HEK293 (cell line): Measurements from ENCODE around the gene TMEM132A.

Experiments
- CTCF ChIA-PET: fragments of 350-600 bp; formaldehyde crosslinking; extraction: SDS; loops from one replicate; lab custom pipeline; 2021; ENCODE audit warnings: antibody characterized with exemption; lab: Yijun Ruan, JAX
- POLR2A ChIA-PET: fragments of 300-600 bp; formaldehyde crosslinking; extraction: SDS; loops from one replicate; lab custom pipeline; 2020; ENCODE audit warnings: antibody characterized with exemption, inconsistent platforms; lab: Yijun Ruan, JAX
- H3K27ac ChIP-seq: fragments of 200-500 bp; sonication (Bioruptor generic); 2 replicates; pipeline ENCODE4 v1.5.1; 2014; ENCODE audit warnings: low read depth, low read length, control low read depth, inconsistent platforms; ENCODE audit errors: extremely low read depth
- H3K36me3 ChIP-seq, 2 experiments: fragments of 200-500 bp in 1 of 2; sonication (Bioruptor generic) in 1 of 2; 1 replicate in 1 of 2; 2 replicates in 1 of 2; pipeline ENCODE4 v1.5.1; 2014 to 2017; ENCODE audit warnings: inconsistent platforms in 2 of 2, low read length in 2 of 2; ENCODE audit not compliant: control insufficient read depth in 2 of 2, insufficient read depth in 1 of 2
- H3K4me1 ChIP-seq: fragments of 200-500 bp; sonication (Bioruptor generic); 2 replicates; pipeline ENCODE4 v1.5.1; 2014; ENCODE audit warnings: mild to moderate bottlenecking, low read length, inconsistent platforms; ENCODE audit not compliant: control insufficient read depth, insufficient read depth
- H3K4me3 ChIP-seq: 2 replicates; pipeline ENCODE4 v1.5.1; 2011; ENCODE audit warnings: low read depth, mild to moderate bottlenecking, control low read depth, low read length, moderate library complexity
- H3K9me3 ChIP-seq: fragments of 200-500 bp; sonication (Bioruptor generic); 2 replicates; pipeline ENCODE4 v1.5.1; 2014; ENCODE audit warnings: low read depth, low read length, inconsistent platforms; ENCODE audit not compliant: control insufficient read depth, insufficient read depth
- BCL11A ChIP-seq: fragments of 450-650 bp; formaldehyde crosslinking; IDR thresholded peaks from 2 replicates; pipeline ENCODE4 v1.5.1; 2016; ENCODE audit warnings: low read depth, missing biosample characterization, missing genetic modification characterization
- EGR2 ChIP-seq: fragments of 450-650 bp; formaldehyde crosslinking; IDR thresholded peaks from 2 replicates; pipeline ENCODE4 v1.5.1; 2016; ENCODE audit warnings: low read depth, missing biosample characterization, missing genetic modification characterization
- HOXC10 ChIP-seq: sonication (generic); formaldehyde crosslinking; IDR thresholded peaks from 2 replicates; pipeline ENCODE4 v1.8.1; 2023; ENCODE audit warnings: mild to moderate bottlenecking, missing genetic modification reagents
- RBAK ChIP-seq: fragments of 450-650 bp; formaldehyde crosslinking; IDR thresholded peaks from 2 replicates; pipeline ENCODE4 v1.5.1; 2016; ENCODE audit warnings: missing biosample characterization, missing genetic modification characterization
- SCRT2 ChIP-seq: fragments of 450-650 bp; formaldehyde crosslinking; IDR thresholded peaks from 2 replicates; pipeline ENCODE4 v1.5.1; 2016; ENCODE audit warnings: missing biosample characterization, missing genetic modification characterization
- ZNF112 ChIP-seq: fragments of 450-650 bp; formaldehyde crosslinking; IDR thresholded peaks from 2 replicates; pipeline ENCODE4 v1.5.0; 2017; ENCODE audit warnings: missing biosample characterization, missing genetic modification characterization
- ZNF138 ChIP-seq: fragments of 450-650 bp; formaldehyde crosslinking; IDR thresholded peaks from 2 replicates; pipeline ENCODE4 v1.5.1; 2016; ENCODE audit warnings: missing biosample characterization, missing genetic modification characterization, borderline replicate concordance
- ZNF146 ChIP-seq: fragments of 450-650 bp; formaldehyde crosslinking; IDR thresholded peaks from 2 replicates; pipeline ENCODE4 v1.5.1; 2016; ENCODE audit warnings: missing biosample characterization, missing genetic modification characterization
- ZNF157 ChIP-seq: fragments of 450-650 bp; formaldehyde crosslinking; IDR thresholded peaks from 2 replicates; pipeline ENCODE4 v1.5.1; 2016; ENCODE audit warnings: missing biosample characterization, missing genetic modification characterization
- ZNF423 ChIP-seq: fragments of 450-650 bp; formaldehyde crosslinking; IDR thresholded peaks from 2 replicates; pipeline ENCODE4 v1.5.1; 2016; ENCODE audit warnings: missing biosample characterization, missing genetic modification characterization
- ZNF433 ChIP-seq: fragments of 450-650 bp; formaldehyde crosslinking; IDR thresholded peaks from 2 replicates; pipeline ENCODE4 v1.5.1; 2016; ENCODE audit warnings: missing biosample characterization, missing genetic modification characterization, low read depth
- ZNF560 ChIP-seq: fragments of 450-650 bp; formaldehyde crosslinking; IDR thresholded peaks from 2 replicates; pipeline ENCODE4 v1.5.1; 2017; ENCODE audit warnings: missing biosample characterization, missing genetic modification characterization, borderline replicate concordance
- TF ChIP-seq, protein P1 (sequence below): fragments of 450-650 bp; formaldehyde crosslinking; IDR thresholded peaks from 2 replicates; pipeline ENCODE4 v1.5.1; 2016; ENCODE audit warnings: missing biosample characterization, missing genetic modification characterization
- TF ChIP-seq, protein P2 (sequence below): fragments of 450-650 bp; formaldehyde crosslinking; IDR thresholded peaks from 2 replicates; pipeline ENCODE4 v1.5.1; 2016; ENCODE audit warnings: missing biosample characterization, missing genetic modification characterization
- TF ChIP-seq, protein P3 (sequence below): fragments of 450-650 bp; formaldehyde crosslinking; IDR thresholded peaks from 2 replicates; pipeline ENCODE4 v1.5.1; 2016; ENCODE audit warnings: missing biosample characterization, missing genetic modification characterization, borderline replicate concordance
- TF ChIP-seq, protein P4 (sequence below): fragments of 450-650 bp; formaldehyde crosslinking; IDR thresholded peaks from 2 replicates; pipeline ENCODE4 v1.5.1; 2016; ENCODE audit warnings: missing biosample characterization, missing genetic modification characterization, borderline replicate concordance
- TF ChIP-seq, protein P5 (sequence below): fragments of 450-650 bp; formaldehyde crosslinking; IDR thresholded peaks from 2 replicates; pipeline ENCODE4 v1.5.1; 2016; ENCODE audit warnings: missing biosample characterization, missing genetic modification characterization

The TMEM132A gene

DNA sequence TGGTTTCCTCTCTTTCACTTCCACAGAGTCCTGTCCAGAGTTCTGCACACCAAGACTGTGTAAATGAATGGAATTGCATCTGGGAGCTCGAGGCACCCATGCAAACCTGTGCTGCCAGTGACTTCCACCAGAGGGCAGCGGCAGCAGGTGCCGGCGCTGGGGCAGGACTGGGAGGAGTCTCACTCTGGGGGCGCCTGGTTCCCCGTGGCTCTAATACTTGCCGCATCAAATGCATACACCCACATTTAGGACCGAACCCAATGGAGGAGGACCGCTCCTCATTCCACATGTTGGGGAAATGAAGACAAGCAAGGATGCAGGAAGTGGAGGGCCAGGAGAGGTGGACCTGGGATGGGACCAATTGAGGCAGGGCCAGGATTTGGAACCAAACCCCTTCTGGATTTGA lies 46.1 kb downstream of the TMEM132A start (continued):
- TF ChIP-seq, protein P1, sequence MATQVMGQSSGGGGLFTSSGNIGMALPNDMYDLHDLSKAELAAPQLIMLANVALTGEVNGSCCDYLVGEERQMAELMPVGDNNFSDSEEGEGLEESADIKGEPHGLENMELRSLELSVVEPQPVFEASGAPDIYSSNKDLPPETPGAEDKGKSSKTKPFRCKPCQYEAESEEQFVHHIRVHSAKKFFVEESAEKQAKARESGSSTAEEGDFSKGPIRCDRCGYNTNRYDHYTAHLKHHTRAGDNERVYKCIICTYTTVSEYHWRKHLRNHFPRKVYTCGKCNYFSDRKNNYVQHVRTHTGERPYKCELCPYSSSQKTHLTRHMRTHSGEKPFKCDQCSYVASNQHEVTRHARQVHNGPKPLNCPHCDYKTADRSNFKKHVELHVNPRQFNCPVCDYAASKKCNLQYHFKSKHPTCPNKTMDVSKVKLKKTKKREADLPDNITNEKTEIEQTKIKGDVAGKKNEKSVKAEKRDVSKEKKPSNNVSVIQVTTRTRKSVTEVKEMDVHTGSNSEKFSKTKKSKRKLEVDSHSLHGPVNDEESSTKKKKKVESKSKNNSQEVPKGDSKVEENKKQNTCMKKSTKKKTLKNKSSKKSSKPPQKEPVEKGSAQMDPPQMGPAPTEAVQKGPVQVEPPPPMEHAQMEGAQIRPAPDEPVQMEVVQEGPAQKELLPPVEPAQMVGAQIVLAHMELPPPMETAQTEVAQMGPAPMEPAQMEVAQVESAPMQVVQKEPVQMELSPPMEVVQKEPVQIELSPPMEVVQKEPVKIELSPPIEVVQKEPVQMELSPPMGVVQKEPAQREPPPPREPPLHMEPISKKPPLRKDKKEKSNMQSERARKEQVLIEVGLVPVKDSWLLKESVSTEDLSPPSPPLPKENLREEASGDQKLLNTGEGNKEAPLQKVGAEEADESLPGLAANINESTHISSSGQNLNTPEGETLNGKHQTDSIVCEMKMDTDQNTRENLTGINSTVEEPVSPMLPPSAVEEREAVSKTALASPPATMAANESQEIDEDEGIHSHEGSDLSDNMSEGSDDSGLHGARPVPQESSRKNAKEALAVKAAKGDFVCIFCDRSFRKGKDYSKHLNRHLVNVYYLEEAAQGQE (tag by site-specific recombination): no peak

DNA sequence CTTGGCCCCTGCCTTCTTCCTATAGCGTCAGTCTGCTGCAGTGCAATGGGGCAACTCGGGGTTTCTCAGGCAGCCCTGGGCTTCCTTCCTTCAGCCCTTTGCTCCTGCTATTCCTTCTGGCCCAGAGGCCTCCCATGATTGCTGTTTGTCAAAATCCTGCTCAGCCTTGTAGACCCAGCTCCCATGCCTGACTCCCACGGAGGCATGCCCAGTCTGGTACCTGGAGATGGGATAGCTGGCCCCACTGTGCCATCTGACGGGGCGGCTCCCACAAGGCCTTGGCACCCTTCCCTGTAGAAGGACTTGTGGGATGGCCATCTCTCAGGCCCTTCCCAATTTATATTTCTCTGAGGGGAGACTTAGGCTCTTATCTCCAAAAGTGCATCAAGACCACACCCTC lies 46.6 kb downstream of the TMEM132A start:
- Histone ChIP-seq H3K27ac (no peak overlapping the region), H3K4me1 (no peaks in the 10 kb centered on the region), H3K4me3 (no peak overlapping the region), H3K36me3 (no peaks in the 10 kb centered on the region), H3K9me3 (no peaks in the 10 kb centered on the region)
- no peak for TF ChIP-seq RBAK (tag by site-specific recombination)
- TF ChIP-seq ZNF157 (tag by site-specific recombination): no peak
- ChIA-PET POLR2A (no interaction called here), CTCF (interaction anchor here (0.6 to 2.6 kb wide), 11 partner anchors 8 to 163 kb away, joined by 3 to 10 read pairs (median 4); no protein-coding TSS in a partner anchor)

DNA sequence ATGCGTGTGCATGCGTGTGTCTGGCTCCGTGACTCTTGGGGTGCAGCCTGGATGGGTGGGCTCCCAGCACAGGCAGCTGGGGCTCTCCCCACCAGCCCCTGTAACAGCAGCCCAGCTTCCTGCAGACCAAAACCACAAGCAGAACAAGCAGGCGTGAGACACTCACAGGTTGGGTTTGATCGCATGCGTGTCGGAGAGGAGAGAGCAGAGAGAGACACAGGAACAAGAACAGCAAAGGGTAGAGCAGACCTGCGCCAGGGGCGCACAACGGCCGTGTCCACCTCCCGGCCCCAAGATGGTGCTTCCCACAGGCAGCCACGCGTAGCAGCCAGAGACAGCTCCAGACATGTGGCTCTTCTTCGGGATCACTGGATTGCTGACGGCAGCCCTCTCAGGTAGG lies 47.3 kb downstream of the TMEM132A start, which contains the start of gene CD6:
Gene CD6 (plus strand): TSS at position 161 of the 400 bp plus-strand sequence. CDS start 186 bp downstream, at position 347.
- Histone ChIP-seq H3K4me1 (no peaks in the 10 kb centered on the region), H3K27ac (no peak within 1 kb of the TSS), H3K4me3 (no peak within 1 kb of the TSS), H3K36me3 (no peaks in the 10 kb centered on the region), H3K9me3 (no peaks in the 10 kb centered on the region)
- POLR2A ChIA-PET: no interaction called here
- CTCF ChIA-PET: interaction anchor here (0.6 to 2.6 kb wide), 6 partner anchors 8 to 162 kb away, joined by 3 to 10 read pairs (median 3); no protein-coding TSS in a partner anchor
- TF ChIP-seq, protein P2, sequence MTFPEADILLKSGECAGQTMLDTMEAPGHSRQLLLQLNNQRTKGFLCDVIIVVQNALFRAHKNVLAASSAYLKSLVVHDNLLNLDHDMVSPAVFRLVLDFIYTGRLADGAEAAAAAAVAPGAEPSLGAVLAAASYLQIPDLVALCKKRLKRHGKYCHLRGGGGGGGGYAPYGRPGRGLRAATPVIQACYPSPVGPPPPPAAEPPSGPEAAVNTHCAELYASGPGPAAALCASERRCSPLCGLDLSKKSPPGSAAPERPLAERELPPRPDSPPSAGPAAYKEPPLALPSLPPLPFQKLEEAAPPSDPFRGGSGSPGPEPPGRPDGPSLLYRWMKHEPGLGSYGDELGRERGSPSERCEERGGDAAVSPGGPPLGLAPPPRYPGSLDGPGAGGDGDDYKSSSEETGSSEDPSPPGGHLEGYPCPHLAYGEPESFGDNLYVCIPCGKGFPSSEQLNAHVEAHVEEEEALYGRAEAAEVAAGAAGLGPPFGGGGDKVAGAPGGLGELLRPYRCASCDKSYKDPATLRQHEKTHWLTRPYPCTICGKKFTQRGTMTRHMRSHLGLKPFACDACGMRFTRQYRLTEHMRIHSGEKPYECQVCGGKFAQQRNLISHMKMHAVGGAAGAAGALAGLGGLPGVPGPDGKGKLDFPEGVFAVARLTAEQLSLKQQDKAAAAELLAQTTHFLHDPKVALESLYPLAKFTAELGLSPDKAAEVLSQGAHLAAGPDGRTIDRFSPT (tag by site-specific recombination): no peak
- TF ChIP-seq ZNF138 (tag by site-specific recombination) (no peak), BCL11A (tag by site-specific recombination) (no peak), ZNF146 (tag by site-specific recombination) (no peak), HOXC10 (CRISPR knock-in tag) (no peak), ZNF112 (tag by site-specific recombination) (no peak), ZNF560 (tag by site-specific recombination) (no peak), ZNF433 (no peak), SCRT2 (tag by site-specific recombination) (no peak), ZNF423 (tag by site-specific recombination) (no peak), EGR2 (no peak)
- TF ChIP-seq, protein P3, sequence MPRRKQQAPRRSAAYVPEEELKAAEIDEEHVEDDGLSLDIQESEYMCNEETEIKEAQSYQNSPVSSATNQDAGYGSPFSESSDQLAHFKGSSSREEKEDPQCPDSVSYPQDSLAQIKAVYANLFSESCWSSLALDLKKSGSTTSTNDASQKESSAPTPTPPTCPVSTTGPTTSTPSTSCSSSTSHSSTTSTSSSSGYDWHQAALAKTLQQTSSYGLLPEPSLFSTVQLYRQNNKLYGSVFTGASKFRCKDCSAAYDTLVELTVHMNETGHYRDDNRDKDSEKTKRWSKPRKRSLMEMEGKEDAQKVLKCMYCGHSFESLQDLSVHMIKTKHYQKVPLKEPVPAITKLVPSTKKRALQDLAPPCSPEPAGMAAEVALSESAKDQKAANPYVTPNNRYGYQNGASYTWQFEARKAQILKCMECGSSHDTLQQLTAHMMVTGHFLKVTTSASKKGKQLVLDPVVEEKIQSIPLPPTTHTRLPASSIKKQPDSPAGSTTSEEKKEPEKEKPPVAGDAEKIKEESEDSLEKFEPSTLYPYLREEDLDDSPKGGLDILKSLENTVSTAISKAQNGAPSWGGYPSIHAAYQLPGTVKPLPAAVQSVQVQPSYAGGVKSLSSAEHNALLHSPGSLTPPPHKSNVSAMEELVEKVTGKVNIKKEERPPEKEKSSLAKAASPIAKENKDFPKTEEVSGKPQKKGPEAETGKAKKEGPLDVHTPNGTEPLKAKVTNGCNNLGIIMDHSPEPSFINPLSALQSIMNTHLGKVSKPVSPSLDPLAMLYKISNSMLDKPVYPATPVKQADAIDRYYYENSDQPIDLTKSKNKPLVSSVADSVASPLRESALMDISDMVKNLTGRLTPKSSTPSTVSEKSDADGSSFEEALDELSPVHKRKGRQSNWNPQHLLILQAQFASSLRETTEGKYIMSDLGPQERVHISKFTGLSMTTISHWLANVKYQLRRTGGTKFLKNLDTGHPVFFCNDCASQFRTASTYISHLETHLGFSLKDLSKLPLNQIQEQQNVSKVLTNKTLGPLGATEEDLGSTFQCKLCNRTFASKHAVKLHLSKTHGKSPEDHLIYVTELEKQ (tag by site-specific recombination): no peak
- TF ChIP-seq, protein P4, sequence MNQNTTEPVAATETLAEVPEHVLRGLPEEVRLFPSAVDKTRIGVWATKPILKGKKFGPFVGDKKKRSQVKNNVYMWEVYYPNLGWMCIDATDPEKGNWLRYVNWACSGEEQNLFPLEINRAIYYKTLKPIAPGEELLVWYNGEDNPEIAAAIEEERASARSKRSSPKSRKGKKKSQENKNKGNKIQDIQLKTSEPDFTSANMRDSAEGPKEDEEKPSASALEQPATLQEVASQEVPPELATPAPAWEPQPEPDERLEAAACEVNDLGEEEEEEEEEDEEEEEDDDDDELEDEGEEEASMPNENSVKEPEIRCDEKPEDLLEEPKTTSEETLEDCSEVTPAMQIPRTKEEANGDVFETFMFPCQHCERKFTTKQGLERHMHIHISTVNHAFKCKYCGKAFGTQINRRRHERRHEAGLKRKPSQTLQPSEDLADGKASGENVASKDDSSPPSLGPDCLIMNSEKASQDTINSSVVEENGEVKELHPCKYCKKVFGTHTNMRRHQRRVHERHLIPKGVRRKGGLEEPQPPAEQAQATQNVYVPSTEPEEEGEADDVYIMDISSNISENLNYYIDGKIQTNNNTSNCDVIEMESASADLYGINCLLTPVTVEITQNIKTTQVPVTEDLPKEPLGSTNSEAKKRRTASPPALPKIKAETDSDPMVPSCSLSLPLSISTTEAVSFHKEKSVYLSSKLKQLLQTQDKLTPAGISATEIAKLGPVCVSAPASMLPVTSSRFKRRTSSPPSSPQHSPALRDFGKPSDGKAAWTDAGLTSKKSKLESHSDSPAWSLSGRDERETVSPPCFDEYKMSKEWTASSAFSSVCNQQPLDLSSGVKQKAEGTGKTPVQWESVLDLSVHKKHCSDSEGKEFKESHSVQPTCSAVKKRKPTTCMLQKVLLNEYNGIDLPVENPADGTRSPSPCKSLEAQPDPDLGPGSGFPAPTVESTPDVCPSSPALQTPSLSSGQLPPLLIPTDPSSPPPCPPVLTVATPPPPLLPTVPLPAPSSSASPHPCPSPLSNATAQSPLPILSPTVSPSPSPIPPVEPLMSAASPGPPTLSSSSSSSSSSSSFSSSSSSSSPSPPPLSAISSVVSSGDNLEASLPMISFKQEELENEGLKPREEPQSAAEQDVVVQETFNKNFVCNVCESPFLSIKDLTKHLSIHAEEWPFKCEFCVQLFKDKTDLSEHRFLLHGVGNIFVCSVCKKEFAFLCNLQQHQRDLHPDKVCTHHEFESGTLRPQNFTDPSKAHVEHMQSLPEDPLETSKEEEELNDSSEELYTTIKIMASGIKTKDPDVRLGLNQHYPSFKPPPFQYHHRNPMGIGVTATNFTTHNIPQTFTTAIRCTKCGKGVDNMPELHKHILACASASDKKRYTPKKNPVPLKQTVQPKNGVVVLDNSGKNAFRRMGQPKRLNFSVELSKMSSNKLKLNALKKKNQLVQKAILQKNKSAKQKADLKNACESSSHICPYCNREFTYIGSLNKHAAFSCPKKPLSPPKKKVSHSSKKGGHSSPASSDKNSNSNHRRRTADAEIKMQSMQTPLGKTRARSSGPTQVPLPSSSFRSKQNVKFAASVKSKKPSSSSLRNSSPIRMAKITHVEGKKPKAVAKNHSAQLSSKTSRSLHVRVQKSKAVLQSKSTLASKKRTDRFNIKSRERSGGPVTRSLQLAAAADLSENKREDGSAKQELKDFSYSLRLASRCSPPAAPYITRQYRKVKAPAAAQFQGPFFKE: no peak
- TF ChIP-seq, protein P5, sequence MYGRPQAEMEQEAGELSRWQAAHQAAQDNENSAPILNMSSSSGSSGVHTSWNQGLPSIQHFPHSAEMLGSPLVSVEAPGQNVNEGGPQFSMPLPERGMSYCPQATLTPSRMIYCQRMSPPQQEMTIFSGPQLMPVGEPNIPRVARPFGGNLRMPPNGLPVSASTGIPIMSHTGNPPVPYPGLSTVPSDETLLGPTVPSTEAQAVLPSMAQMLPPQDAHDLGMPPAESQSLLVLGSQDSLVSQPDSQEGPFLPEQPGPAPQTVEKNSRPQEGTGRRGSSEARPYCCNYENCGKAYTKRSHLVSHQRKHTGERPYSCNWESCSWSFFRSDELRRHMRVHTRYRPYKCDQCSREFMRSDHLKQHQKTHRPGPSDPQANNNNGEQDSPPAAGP: no peak
